KBM-7 (cell line): ENCODE data around the gene AEBP1.

ENCODE experiments used
- DNase-seq: peaks from one replicate; pipeline ENCODE4 v3.0.0-alpha.2; 2015
- in situ Hi-C: fragments of 300-500 bp; cut with MboI; formaldehyde crosslinking; loops from 2 replicates; pipeline ENCODE4 v1.14.3; 2020; ENCODE audit warnings: low sequenced_read_pairs, low pct_unique_long_range_greater_than_20kb, mixed read lengths

AEBP1 gene

GRCh38 chr7:44103923-44104859, at the start of gene AEBP1:
Gene AEBP1, plus strand, starts transcription at chr7:44104345. Its CDS starts 321 bp downstream, at chr7:44104666.
- DNase-seq: no peak
- in situ Hi-C loops: no loop called here

- DNase-seq: no peak
- in situ Hi-C loops: no loop called here
These were observed 47.5 kb upstream of the AEBP1 start for GRCh38 chr7:44056681-44057080.

GRCh38 chr7:44057181-44057848, 46.8 kb upstream of the AEBP1 start:
- in situ Hi-C loops: no loop called here
- DNase-seq: no peak

GRCh38 chr7:44057849-44058758, 46.0 kb upstream of the AEBP1 start:
- in situ Hi-C loops: no loop called here
- no peak for DNase-seq

GRCh38 chr7:44058759-44059218, 45.4 kb upstream of the AEBP1 start:
- no peak for DNase-seq
- in situ Hi-C loops: no loop called here

- DNase-seq: no peak
- in situ Hi-C loops: no loop called here
These were observed 44.7 kb upstream of the AEBP1 start for GRCh38 chr7:44059219-44060090.

- in situ Hi-C loops: no loop called here
- DNase-seq: no peak
These were observed 43.8 kb upstream of the AEBP1 start for GRCh38 chr7:44060091-44060947.

- DNase-seq: no peak
- in situ Hi-C loops: no loop called here
These were observed 43.0 kb upstream of the AEBP1 start for GRCh38 chr7:44060948-44061644.

GRCh38 chr7:44061645-44062179, 42.4 kb upstream of the AEBP1 start:
- DNase-seq: no peak

GRCh38 chr7:44062180-44062902, 41.8 kb upstream of the AEBP1 start:
- DNase-seq: no peak
- in situ Hi-C loops: no loop called here

More at GRCh38 chr7:44061645-44062179, 42.4 kb upstream of the AEBP1 start:
- in situ Hi-C loops: no loop called here

- in situ Hi-C loops: no loop called here
- no peak for DNase-seq
These were observed 41.2 kb upstream of the AEBP1 start for GRCh38 chr7:44062903-44063295.

- in situ Hi-C loops: no loop called here
- no peak for DNase-seq
These were observed 40.6 kb upstream of the AEBP1 start for GRCh38 chr7:44063547-44063893.

- in situ Hi-C loops: no loop called here
- DNase-seq: no peak
These were observed 40.1 kb upstream of the AEBP1 start for GRCh38 chr7:44063894-44064651.

- DNase-seq: no peak
- in situ Hi-C loops: no loop called here
These were observed 39.2 kb upstream of the AEBP1 start for GRCh38 chr7:44064791-44065430.

- no peak for DNase-seq
- in situ Hi-C loops: no loop called here
These were observed 38.6 kb upstream of the AEBP1 start, which contains the start of gene PGAM2 for GRCh38 chr7:44065431-44066110. Gene PGAM2, minus strand, starts transcription at chr7:44065567. Its CDS starts 38 bp downstream, at chr7:44065529.
